PC-9 (cell line): Measurements from ENCODE around the gene CAMKMT.

Source experiments
- EZH2 ChIP-seq: fragments of 200-600 bp; sonication (generic); IDR thresholded peaks from 2 replicates; pipeline ENCODE4 v1.8.0; 2017; ENCODE audit warnings: antibody characterized with exemption, low read depth
- TF ChIP-seq, protein P1 (sequence below): fragments of 200-600 bp; sonication (generic); conservative IDR thresholded peaks from 2 replicates; pipeline ENCODE4 v1.6.1; 2017; ENCODE audit warnings: mixed run types, antibody characterized with exemption, mild to moderate bottlenecking, moderate library complexity

DNA sequence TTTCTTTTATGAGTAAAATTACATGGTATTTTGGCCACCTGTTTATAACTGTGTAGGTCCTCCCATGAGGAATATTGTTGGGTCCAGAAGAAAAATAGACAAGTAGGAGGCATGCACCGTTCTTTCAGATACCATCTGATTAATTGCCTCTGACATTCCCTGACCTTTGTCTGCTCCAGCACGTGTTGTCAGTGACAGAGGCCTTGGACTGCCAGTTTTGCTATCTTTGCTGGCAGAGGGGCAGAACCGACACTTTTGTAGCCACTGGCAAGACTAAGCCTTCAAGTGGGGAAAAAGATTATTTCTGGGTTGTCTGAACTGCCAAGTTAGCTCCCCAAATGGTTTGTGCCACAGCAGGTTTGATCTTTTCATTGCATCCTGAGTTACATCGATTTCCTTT, 276.9 kb downstream of the CAMKMT start:
- no peak for TF ChIP-seq EZH2
- TF ChIP-seq, protein P1, sequence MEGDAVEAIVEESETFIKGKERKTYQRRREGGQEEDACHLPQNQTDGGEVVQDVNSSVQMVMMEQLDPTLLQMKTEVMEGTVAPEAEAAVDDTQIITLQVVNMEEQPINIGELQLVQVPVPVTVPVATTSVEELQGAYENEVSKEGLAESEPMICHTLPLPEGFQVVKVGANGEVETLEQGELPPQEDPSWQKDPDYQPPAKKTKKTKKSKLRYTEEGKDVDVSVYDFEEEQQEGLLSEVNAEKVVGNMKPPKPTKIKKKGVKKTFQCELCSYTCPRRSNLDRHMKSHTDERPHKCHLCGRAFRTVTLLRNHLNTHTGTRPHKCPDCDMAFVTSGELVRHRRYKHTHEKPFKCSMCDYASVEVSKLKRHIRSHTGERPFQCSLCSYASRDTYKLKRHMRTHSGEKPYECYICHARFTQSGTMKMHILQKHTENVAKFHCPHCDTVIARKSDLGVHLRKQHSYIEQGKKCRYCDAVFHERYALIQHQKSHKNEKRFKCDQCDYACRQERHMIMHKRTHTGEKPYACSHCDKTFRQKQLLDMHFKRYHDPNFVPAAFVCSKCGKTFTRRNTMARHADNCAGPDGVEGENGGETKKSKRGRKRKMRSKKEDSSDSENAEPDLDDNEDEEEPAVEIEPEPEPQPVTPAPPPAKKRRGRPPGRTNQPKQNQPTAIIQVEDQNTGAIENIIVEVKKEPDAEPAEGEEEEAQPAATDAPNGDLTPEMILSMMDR, result no peak
